Muscle layer of colon (tissue), 2 donors: ENCODE data around the gene RETSAT.
"Not testable (repeated sequence)": the region's sequence is repeated elsewhere in the genome, so short reads cannot be mapped to it uniquely, and the experiment has no call there.

ENCODE experiments used
- H3K27ac ChIP-seq: one replicate; pipeline ENCODE4 v1.7.0; 2013; ENCODE audit warnings: low read depth, mild to moderate bottlenecking, low read length, moderate library complexity
- H3K27me3 ChIP-seq, 2 donors: one replicate each; pipeline ENCODE4 v1.7.0; 2013; ENCODE audit warnings: low read length in 2 of 2, mild to moderate bottlenecking in 2 of 2; ENCODE audit not compliant: insufficient read depth in 2 of 2, control insufficient read depth in 1 of 2
- H3K36me3 ChIP-seq: one replicate; pipeline ENCODE4 v1.7.0; 2013; ENCODE audit warnings: mild to moderate bottlenecking, low read length; ENCODE audit not compliant: insufficient read depth
- H3K4me1 ChIP-seq: one replicate; pipeline ENCODE4 v1.7.0; 2013; ENCODE audit warnings: mild to moderate bottlenecking, low read length; ENCODE audit not compliant: insufficient read depth
- H3K4me3 ChIP-seq, 2 donors: one replicate each; pipeline ENCODE4 v1.7.0; 2013; ENCODE audit warnings: low read length in 2 of 2, low read depth in 1 of 2, mild to moderate bottlenecking in 1 of 2, moderate library complexity in 1 of 2
- H3K9ac ChIP-seq: one replicate; pipeline ENCODE4 v1.7.0; 2013; ENCODE audit warnings: low read length
- H3K9me3 ChIP-seq: one replicate; pipeline ENCODE4 v1.7.0; 2013; ENCODE audit warnings: mild to moderate bottlenecking, low read length
- donor health status: abdominal sarcoma.
- donor health status: Adenocarcinoma of cecum.

Gene RETSAT

GRCh38 chr2:85347599-85347998, 6.7 kb downstream of the RETSAT start:
- Histone ChIP-seq H3K4me1 (no peaks in the 10 kb centered on the region), H3K27me3 (no peaks in the 10 kb centered on the region), H3K9me3 (no peaks in the 10 kb centered on the region), H3K9ac (no peak overlapping the region), H3K36me3 (peaks cover 45% of the 10 kb centered on the region), H3K27ac (no peak overlapping the region), H3K4me3 (no peak overlapping the region)

GRCh38 chr2:85344356-85344954, 9.9 kb downstream of the RETSAT start:
- no peaks in the 10 kb centered on the region for H3K9me3 ChIP-seq
- no peaks in the 10 kb centered on the region for H3K4me1 ChIP-seq
- no peak overlapping the region for H3K9ac ChIP-seq
- no peak overlapping the region for H3K27ac ChIP-seq
- no peaks in the 10 kb centered on the region for H3K27me3 ChIP-seq
- peaks cover 26% of the 10 kb centered on the region for H3K36me3 ChIP-seq
- H3K4me3 ChIP-seq = no peak overlapping the region

GRCh38 chr2:85343207-85343895, 11.0 kb downstream of the RETSAT start:
- H3K9ac ChIP-seq, H3K4me1 ChIP-seq, H3K27ac ChIP-seq, H3K4me3 ChIP-seq, H3K27me3 ChIP-seq, H3K9me3 ChIP-seq: not testable (repeated sequence)
- H3K36me3 ChIP-seq = peaks cover 20% of the 10 kb centered on the region

- no peak overlapping the region for H3K9ac ChIP-seq
- peaks cover 14% of the 10 kb centered on the region for H3K36me3 ChIP-seq
- H3K27ac ChIP-seq = no peak overlapping the region
- no peak overlapping the region for H3K4me3 ChIP-seq
- H3K4me1 ChIP-seq = no peaks in the 10 kb centered on the region
- no peaks in the 10 kb centered on the region for H3K27me3 ChIP-seq
- H3K9me3 ChIP-seq = no peaks in the 10 kb centered on the region
Measured at GRCh38 chr2:85342156-85342555, 12.2 kb downstream of the RETSAT start.

GRCh38 chr2:85341269-85342029, 12.9 kb downstream of the RETSAT start:
- H3K9me3 ChIP-seq = no peaks in the 10 kb centered on the region
- H3K4me1 ChIP-seq = no peaks in the 10 kb centered on the region
- peaks cover 14% of the 10 kb centered on the region for H3K36me3 ChIP-seq
- H3K9ac ChIP-seq = no peak overlapping the region
- H3K27ac ChIP-seq = no peak overlapping the region
- H3K4me3 ChIP-seq = no peak overlapping the region
- H3K27me3 ChIP-seq = no peaks in the 10 kb centered on the region

GRCh38 chr2:85340034-85340892, 14.1 kb downstream of the RETSAT start:
- H3K36me3 ChIP-seq = peaks cover 6% of the 10 kb centered on the region
- no peak overlapping the region for H3K4me3 ChIP-seq
- H3K27me3 ChIP-seq = no peaks in the 10 kb centered on the region
- H3K4me1 ChIP-seq = no peaks in the 10 kb centered on the region
- H3K27ac ChIP-seq = no peak overlapping the region
- H3K9me3 ChIP-seq = no peaks in the 10 kb centered on the region
- H3K9ac ChIP-seq = no peak overlapping the region

- Histone ChIP-seq H3K9ac (no peak overlapping the region), H3K27me3 (no peaks in the 10 kb centered on the region), H3K9me3 (no peaks in the 10 kb centered on the region), H3K27ac (no peak overlapping the region), H3K4me3 (no peak overlapping the region), H3K36me3 (no peaks in the 10 kb centered on the region), H3K4me1 (no peaks in the 10 kb centered on the region)
Measured at GRCh38 chr2:85334928-85335327, 19.4 kb downstream of the RETSAT start.

GRCh38 chr2:85333877-85334276, 20.5 kb downstream of the RETSAT start:
- H3K9ac ChIP-seq, H3K4me1 ChIP-seq, H3K27me3 ChIP-seq, H3K9me3 ChIP-seq, H3K27ac ChIP-seq, H3K36me3 ChIP-seq, H3K4me3 ChIP-seq: not testable (repeated sequence)

GRCh38 chr2:85330839-85331636, 23.3 kb downstream of the RETSAT start:
- Histone ChIP-seq H3K9ac (no peak overlapping the region), H3K36me3 (peaks cover 6% of the 10 kb centered on the region), H3K27me3 (no peaks in the 10 kb centered on the region), H3K27ac (no peak overlapping the region), H3K9me3 (no peaks in the 10 kb centered on the region), H3K4me3 (no peak overlapping the region), H3K4me1 (peaks cover 12% of the 10 kb centered on the region)

GRCh38 chr2:85329701-85330100, 24.6 kb downstream of the RETSAT start:
- H3K9me3 ChIP-seq, H3K9ac ChIP-seq, H3K27me3 ChIP-seq, H3K4me3 ChIP-seq, H3K27ac ChIP-seq: not testable (repeated sequence)
- Histone ChIP-seq H3K4me1 (peaks cover 25% of the 10 kb centered on the region), H3K36me3 (peaks cover 12% of the 10 kb centered on the region)
